Mucosa of rectum (tissue), 2 donors: ENCODE data around the gene ITPKB.

Source experiments
- H3K27ac ChIP-seq, 2 donors: one replicate each; pipeline ENCODE4 v1.7.0; 2013; ENCODE audit warnings: inconsistent platforms in 2 of 2, low read depth in 2 of 2, low read length in 2 of 2
- H3K27me3 ChIP-seq, 2 donors: one replicate each; pipeline ENCODE4 v1.7.0; 2013; ENCODE audit warnings: low read length in 2 of 2; ENCODE audit not compliant: control insufficient read depth in 2 of 2, insufficient read depth in 2 of 2
- H3K36me3 ChIP-seq, 2 donors: one replicate each; pipeline ENCODE4 v1.7.0; 2013; ENCODE audit warnings: low read length in 2 of 2; ENCODE audit not compliant: control insufficient read depth in 2 of 2, insufficient read depth in 2 of 2
- H3K4me1 ChIP-seq, 2 donors: one replicate each; pipeline ENCODE4 v1.7.0; 2013; ENCODE audit warnings: low read length in 2 of 2, mild to moderate bottlenecking in 1 of 2; ENCODE audit not compliant: control insufficient read depth in 2 of 2, insufficient read depth in 2 of 2
- H3K4me3 ChIP-seq, 2 donors: one replicate each; pipeline ENCODE4 v1.7.0; 2013; ENCODE audit warnings: low read length in 2 of 2
- H3K9ac ChIP-seq, 2 donors: one replicate each; pipeline ENCODE4 v1.7.0; 2013; ENCODE audit warnings: low read length in 2 of 2, low read depth in 1 of 2, mild to moderate bottlenecking in 1 of 2
- H3K9me3 ChIP-seq, 2 donors: one replicate each; pipeline ENCODE4 v1.7.0; 2013; ENCODE audit warnings: low read length in 2 of 2; ENCODE audit not compliant: control insufficient read depth in 2 of 2
- donor health status: healthy.
- donor health status: Normal muscosa, but diverticular disease.

ITPKB gene

GRCh38 chr1:226661271-226661670 lies 77.8 kb downstream of the ITPKB start:
- no peak overlapping the region for H3K4me3 ChIP-seq
- peaks cover 34 to 63% of the 10 kb centered on the region in 2 donors for H3K4me1 ChIP-seq
- peak overlapping the region in 1 of 2 donors; percentile 15 for H3K9ac ChIP-seq
- no peaks in the 10 kb centered on the region for H3K36me3 ChIP-seq
- no peaks in the 10 kb centered on the region for H3K9me3 ChIP-seq
- H3K27me3 ChIP-seq = no peaks in the 10 kb centered on the region
- H3K27ac ChIP-seq = peak overlapping the region; percentile 56 to 67

- no peaks in the 10 kb centered on the region for H3K27me3 ChIP-seq
- peaks cover 41 to 70% of the 10 kb centered on the region in 2 donors for H3K4me1 ChIP-seq
- H3K4me3 ChIP-seq = no peak overlapping the region
- H3K27ac ChIP-seq = peak overlapping the region; percentile 56 to 67
- H3K9me3 ChIP-seq = no peaks in the 10 kb centered on the region
- peak overlapping the region in 1 of 2 donors; percentile 15 for H3K9ac ChIP-seq
- H3K36me3 ChIP-seq = no peaks in the 10 kb centered on the region
These were observed 78.5 kb downstream of the ITPKB start for GRCh38 chr1:226660410-226661182.

GRCh38 chr1:226659641-226660040 lies 79.4 kb downstream of the ITPKB start:
- H3K4me1 ChIP-seq = peaks cover 46 to 75% of the 10 kb centered on the region in 2 donors
- no peak overlapping the region for H3K9ac ChIP-seq
- no peaks in the 10 kb centered on the region for H3K9me3 ChIP-seq
- H3K4me3 ChIP-seq = no peak overlapping the region
- H3K27me3 ChIP-seq = no peaks in the 10 kb centered on the region
- H3K27ac ChIP-seq = peak overlapping the region in 1 of 2 donors; percentile 56
- no peaks in the 10 kb centered on the region for H3K36me3 ChIP-seq

- Histone ChIP-seq H3K27me3 (no peaks in the 10 kb centered on the region), H3K4me3 (no peak overlapping the region), H3K9me3 (no peaks in the 10 kb centered on the region), H3K36me3 (no peaks in the 10 kb centered on the region), H3K4me1 (peaks cover 48 to 75% of the 10 kb centered on the region in 2 donors), H3K9ac (no peak overlapping the region), H3K27ac (no peak overlapping the region)
These were observed 79.9 kb downstream of the ITPKB start for GRCh38 chr1:226659136-226659535.

GRCh38 chr1:226658546-226659125 lies 80.4 kb downstream of the ITPKB start:
- Histone ChIP-seq H3K27ac (no peak overlapping the region), H3K27me3 (no peaks in the 10 kb centered on the region), H3K36me3 (no peaks in the 10 kb centered on the region), H3K9ac (no peak overlapping the region), H3K4me1 (peaks cover 47 to 70% of the 10 kb centered on the region in 2 donors), H3K9me3 (no peaks in the 10 kb centered on the region), H3K4me3 (no peak overlapping the region)

GRCh38 chr1:226657895-226658545 lies 81.1 kb downstream of the ITPKB start:
- no peak overlapping the region for H3K27ac ChIP-seq
- H3K36me3 ChIP-seq = no peaks in the 10 kb centered on the region
- no peak overlapping the region for H3K9ac ChIP-seq
- H3K27me3 ChIP-seq = no peaks in the 10 kb centered on the region
- no peak overlapping the region for H3K4me3 ChIP-seq
- H3K9me3 ChIP-seq = no peaks in the 10 kb centered on the region
- peaks cover 42 to 64% of the 10 kb centered on the region in 2 donors for H3K4me1 ChIP-seq

GRCh38 chr1:226656601-226657277 lies 82.3 kb downstream of the ITPKB start:
- Histone ChIP-seq H3K27me3 (no peaks in the 10 kb centered on the region), H3K36me3 (no peaks in the 10 kb centered on the region), H3K4me3 (peak overlapping the region in 1 of 2 donors; percentile 5), H3K27ac (peak overlapping the region; percentile 46 to 74), H3K9ac (peak overlapping the region; percentile 23 to 48), H3K9me3 (no peaks in the 10 kb centered on the region), H3K4me1 (peaks cover 34 to 53% of the 10 kb centered on the region in 2 donors)

GRCh38 chr1:226656201-226656600 lies 82.9 kb downstream of the ITPKB start:
- Histone ChIP-seq H3K27me3 (no peaks in the 10 kb centered on the region), H3K36me3 (no peaks in the 10 kb centered on the region), H3K9me3 (no peaks in the 10 kb centered on the region), H3K4me1 (peaks cover 32 to 48% of the 10 kb centered on the region in 2 donors), H3K27ac (peak overlapping the region; percentile 46 to 74), H3K4me3 (no peak overlapping the region), H3K9ac (peak overlapping the region in 1 of 2 donors; percentile 28)

- Histone ChIP-seq H3K4me1 (peaks cover 32 to 41% of the 10 kb centered on the region in 2 donors), H3K9ac (peak overlapping the region in 1 of 2 donors; percentile 11), H3K27ac (peak overlapping the region; percentile 46 to 74), H3K36me3 (no peaks in the 10 kb centered on the region), H3K27me3 (no peaks in the 10 kb centered on the region), H3K4me3 (no peak overlapping the region), H3K9me3 (no peaks in the 10 kb centered on the region)
These were observed 83.6 kb downstream of the ITPKB start for GRCh38 chr1:226655251-226656163.
